ENCODE measurements around the gene FKBP14.
"Not testable (repeated sequence)": the region's sequence is repeated elsewhere in the genome, so short reads cannot be mapped to it uniquely, and the experiment has no call there.

FKBP14 gene

DNA sequence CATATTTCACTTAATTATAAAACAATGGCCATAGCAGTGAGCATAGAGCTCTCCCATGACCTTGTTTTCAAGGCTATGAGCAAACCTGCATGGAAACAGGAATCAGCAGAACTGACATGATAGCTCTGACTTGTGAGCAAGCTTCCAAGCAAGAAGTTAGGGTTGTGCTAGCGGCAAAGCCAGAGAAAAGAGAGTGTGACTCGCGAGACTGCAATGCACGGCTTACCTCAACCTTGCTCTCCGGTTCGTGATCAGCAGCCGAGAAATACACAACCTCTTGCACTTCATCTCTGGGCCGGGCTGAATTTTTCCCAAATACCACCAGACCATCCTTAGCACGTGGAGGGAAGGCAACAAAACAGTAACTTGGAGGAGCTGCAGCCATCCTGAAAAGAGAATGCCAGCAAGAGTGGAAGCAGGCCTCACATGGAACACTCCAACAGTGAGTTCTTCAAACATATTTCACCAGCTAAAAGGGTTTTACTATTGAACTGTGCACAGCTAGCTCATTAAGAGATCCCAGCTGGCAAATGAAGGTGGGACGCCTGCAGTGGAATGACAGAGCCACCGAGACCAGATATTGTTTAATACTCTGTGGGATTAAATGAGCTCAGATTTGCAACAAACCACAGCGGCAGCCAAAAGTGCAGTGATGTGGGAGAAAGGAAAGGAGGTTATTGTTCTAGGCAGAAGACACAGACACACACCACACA, 57.7 kb downstream of the FKBP14 start:
- peak; percentile 74 for DNase-seq (ENCODE audit: low read depth)
- no peak overlapping the region for H3K4me3 ChIP-seq (replicated peaks; ENCODE audit: low read depth, low read length)
- TF ChIP-seq, protein P1, sequence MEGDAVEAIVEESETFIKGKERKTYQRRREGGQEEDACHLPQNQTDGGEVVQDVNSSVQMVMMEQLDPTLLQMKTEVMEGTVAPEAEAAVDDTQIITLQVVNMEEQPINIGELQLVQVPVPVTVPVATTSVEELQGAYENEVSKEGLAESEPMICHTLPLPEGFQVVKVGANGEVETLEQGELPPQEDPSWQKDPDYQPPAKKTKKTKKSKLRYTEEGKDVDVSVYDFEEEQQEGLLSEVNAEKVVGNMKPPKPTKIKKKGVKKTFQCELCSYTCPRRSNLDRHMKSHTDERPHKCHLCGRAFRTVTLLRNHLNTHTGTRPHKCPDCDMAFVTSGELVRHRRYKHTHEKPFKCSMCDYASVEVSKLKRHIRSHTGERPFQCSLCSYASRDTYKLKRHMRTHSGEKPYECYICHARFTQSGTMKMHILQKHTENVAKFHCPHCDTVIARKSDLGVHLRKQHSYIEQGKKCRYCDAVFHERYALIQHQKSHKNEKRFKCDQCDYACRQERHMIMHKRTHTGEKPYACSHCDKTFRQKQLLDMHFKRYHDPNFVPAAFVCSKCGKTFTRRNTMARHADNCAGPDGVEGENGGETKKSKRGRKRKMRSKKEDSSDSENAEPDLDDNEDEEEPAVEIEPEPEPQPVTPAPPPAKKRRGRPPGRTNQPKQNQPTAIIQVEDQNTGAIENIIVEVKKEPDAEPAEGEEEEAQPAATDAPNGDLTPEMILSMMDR (IDR thresholded peaks at IDR 0.05; ENCODE audit: low read length, missing control alignments), result no peak

DNA sequence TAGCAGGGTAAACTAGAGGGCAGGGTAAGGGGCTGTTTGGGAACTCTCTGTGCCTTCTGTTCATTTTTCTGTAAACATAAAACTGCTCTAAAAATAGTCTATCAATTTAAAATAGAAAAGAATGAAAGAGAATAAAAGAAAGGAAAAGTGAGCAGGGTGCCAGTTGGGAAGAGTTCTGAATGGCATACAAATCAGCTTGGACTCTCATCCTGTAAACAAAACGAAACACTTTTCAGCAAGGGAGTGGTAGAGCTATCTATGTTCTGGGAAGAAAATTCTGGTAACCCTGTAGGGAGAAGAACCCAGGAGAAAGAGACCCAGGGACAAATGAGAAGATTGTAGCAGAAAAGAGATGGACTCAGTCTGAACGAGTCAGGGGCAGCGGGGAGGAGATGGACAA, 61.5 kb downstream of the FKBP14 start:
- TF ChIP-seq, protein P1 (IDR thresholded peaks at IDR 0.05; ENCODE audit: low read length, missing control alignments), result no peak
- DNase-seq (ENCODE audit: low read depth), result no peak
- no peak overlapping the region for H3K4me3 ChIP-seq (replicated peaks; ENCODE audit: low read depth, low read length)

DNA sequence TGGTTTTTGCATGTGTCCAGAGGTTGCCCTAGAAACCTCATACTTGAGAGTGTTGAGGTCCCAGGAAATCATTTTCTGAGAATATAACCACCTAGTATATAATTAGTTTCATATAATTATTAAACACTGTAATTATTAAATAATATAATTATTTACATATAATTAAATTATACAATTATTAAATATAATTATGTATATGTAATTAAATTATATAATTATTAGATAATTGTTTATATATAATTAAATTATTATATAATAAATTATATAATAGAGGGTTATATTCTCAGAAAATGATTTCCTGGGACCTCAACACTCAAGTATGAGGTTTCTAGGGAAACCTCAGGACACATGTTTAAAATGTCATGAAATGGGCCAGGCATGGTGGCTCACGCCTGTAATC, 64.5 kb downstream of the FKBP14 start:
- TF ChIP-seq, protein P1 (IDR thresholded peaks at IDR 0.05; ENCODE audit: low read length, missing control alignments), result no peak
- no peak for DNase-seq (ENCODE audit: low read depth)

DNA sequence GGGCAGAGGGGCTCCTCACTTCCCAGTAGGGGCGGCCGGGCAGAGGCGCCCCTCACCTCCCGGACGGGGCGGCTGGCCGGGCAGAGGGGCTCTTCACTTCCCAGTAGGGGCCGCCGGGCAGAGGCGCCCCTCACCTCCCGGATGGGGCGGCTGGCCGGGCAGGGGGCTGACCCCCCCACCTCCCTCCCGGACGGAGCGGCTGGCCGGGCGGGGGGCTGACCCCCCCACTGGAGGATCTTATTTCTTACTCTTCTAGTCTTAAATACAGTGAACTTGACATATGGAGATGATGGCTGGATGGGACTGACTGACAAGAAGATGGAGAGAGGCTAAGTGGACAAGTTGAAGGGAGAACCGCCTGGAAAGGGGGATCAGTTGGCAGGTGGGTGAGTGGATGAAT, 64.9 kb downstream of the FKBP14 start:
- not testable (repeated sequence) for DNase-seq (ENCODE audit: low read depth); H3K4me3 ChIP-seq (replicated peaks; ENCODE audit: low read depth, low read length)

More for the DNA sequence above, 64.5 kb downstream of the FKBP14 start:
- H3K4me3 ChIP-seq (replicated peaks; ENCODE audit: low read depth, low read length), result no peak overlapping the region

Data from fibroblast of pulmonary artery (primary cell).